HL-60 (cell line): ENCODE measurements around the gene LRRK1.

ENCODE experiments used
- DNase-seq, 2 experiments: peaks; one replicate each; pipeline ENCODE4 v3.0.0-alpha.2; 2010 to 2020; ENCODE audit warnings: low read depth in 1 of 2, low spot score in 1 of 2
- H3K27ac ChIP-seq: fragments of 250-450 bp; sonication (Bioruptor Pico); replicated peaks from 2 replicates; pipeline ENCODE4 v1.5.1; 2020; ENCODE audit warnings: mild to moderate bottlenecking, moderate library complexity
- H3K27me3 ChIP-seq: fragments of 250-450 bp; sonication (Bioruptor Pico); 2 replicates; pipeline ENCODE4 v1.5.1; 2021; ENCODE audit warnings: mild to moderate bottlenecking, moderate library complexity; ENCODE audit not compliant: insufficient read depth, poor library complexity, severe bottlenecking
- H3K4me3 ChIP-seq: replicated peaks from 2 replicates; pipeline ENCODE4 v1.5.1; 2011; ENCODE audit warnings: mild to moderate bottlenecking, control low read depth, low read length; ENCODE audit not compliant: insufficient read depth
- CTCF ChIP-seq: IDR thresholded peaks from one replicate; pipeline ENCODE4 v1.5.1; 2011; ENCODE audit warnings: low read length, control low read depth, inconsistent platforms; ENCODE audit not compliant: insufficient read depth
- GABPA ChIP-seq: IDR thresholded peaks from 2 replicates; pipeline ENCODE4 v1.6.1; 2012; ENCODE audit warnings: low read depth
- POLR2AphosphoS5 ChIP-seq: IDR thresholded peaks from 2 replicates; pipeline ENCODE4 v1.6.1; 2012; ENCODE audit warnings: low read depth
- SPI1 ChIP-seq: IDR thresholded peaks from 2 replicates; pipeline ENCODE4 v1.6.1; 2012; ENCODE audit warnings: low read depth, mild to moderate bottlenecking, borderline replicate concordance
- TF ChIP-seq, protein P1 (sequence below): IDR thresholded peaks from 2 replicates; pipeline ENCODE4 v1.6.1; 2012; ENCODE audit warnings: low read depth; ENCODE audit not compliant: insufficient replicate concordance

Gene LRRK1

GRCh38 chr15:101062471-101063171 lies 143.5 kb downstream of the LRRK1 start:
- Histone ChIP-seq H3K4me3 (no peak overlapping the region), H3K27me3 (no peaks in the 10 kb centered on the region), H3K27ac (no peak overlapping the region)
- DNase-seq: no peak
- TF ChIP-seq GABPA: no peak
- no peak for TF ChIP-seq POLR2AphosphoS5
- TF ChIP-seq, protein P1, sequence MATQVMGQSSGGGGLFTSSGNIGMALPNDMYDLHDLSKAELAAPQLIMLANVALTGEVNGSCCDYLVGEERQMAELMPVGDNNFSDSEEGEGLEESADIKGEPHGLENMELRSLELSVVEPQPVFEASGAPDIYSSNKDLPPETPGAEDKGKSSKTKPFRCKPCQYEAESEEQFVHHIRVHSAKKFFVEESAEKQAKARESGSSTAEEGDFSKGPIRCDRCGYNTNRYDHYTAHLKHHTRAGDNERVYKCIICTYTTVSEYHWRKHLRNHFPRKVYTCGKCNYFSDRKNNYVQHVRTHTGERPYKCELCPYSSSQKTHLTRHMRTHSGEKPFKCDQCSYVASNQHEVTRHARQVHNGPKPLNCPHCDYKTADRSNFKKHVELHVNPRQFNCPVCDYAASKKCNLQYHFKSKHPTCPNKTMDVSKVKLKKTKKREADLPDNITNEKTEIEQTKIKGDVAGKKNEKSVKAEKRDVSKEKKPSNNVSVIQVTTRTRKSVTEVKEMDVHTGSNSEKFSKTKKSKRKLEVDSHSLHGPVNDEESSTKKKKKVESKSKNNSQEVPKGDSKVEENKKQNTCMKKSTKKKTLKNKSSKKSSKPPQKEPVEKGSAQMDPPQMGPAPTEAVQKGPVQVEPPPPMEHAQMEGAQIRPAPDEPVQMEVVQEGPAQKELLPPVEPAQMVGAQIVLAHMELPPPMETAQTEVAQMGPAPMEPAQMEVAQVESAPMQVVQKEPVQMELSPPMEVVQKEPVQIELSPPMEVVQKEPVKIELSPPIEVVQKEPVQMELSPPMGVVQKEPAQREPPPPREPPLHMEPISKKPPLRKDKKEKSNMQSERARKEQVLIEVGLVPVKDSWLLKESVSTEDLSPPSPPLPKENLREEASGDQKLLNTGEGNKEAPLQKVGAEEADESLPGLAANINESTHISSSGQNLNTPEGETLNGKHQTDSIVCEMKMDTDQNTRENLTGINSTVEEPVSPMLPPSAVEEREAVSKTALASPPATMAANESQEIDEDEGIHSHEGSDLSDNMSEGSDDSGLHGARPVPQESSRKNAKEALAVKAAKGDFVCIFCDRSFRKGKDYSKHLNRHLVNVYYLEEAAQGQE: no peak
- no peak for TF ChIP-seq SPI1
- no peak for TF ChIP-seq CTCF

- TF ChIP-seq GABPA (no peak), CTCF (no peak), SPI1 (no peak), POLR2AphosphoS5 (no peak)
- TF ChIP-seq, protein P1: no peak
- H3K27me3 ChIP-seq: no peaks in the 10 kb centered on the region
- no peak overlapping the region for H3K4me3 ChIP-seq
- no peak overlapping the region for H3K27ac ChIP-seq
- DNase-seq: no peak
Observed at GRCh38 chr15:101063212-101063611, 144.1 kb downstream of the LRRK1 start.

DNA sequence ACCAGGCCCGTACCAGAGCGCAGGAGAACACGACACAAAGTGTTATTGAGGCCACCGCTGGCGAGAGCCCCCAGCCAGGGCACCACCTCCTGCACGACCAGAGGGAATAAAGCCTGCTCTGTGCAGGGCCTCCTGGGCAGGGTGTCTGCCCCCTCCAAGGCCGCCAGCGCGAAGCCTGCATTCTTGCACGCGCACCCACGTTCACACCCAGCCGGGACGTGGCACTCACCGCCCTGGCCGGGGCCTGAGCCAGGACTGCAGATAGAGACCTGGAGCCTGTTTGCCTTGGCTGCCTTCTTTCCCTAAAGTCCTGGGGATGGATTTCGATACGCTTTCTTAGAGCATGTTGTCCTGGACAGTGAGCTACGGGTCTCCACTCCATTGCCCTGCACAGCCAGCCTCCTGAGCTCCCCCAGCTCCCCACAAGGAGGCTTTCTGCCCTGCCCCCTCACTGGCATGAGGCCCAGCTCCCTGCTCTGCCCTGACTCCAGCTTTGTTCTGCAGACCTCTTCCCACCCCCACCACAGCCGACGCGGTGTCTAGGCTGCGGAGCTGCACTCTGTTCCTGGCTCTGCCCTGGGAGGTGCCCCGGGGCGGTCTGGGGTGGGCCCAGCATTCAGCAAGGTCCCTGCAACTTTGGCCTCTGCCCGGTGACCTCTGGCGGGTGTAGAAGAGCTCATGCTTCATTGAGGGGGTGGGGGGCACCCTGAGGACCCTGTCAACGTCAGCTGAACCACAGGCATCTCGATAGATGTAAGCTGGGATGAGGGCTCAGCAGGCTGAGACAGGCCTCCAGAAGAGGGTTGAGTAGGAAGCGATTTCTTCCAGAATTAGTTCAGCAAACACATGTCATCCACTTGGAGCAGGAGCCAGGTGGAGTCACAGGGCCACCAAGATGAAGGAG lies 145.0 kb downstream of the LRRK1 start:
- no peak for TF ChIP-seq GABPA
- TF ChIP-seq, protein P1: no peak
- TF ChIP-seq SPI1: no peak
- no peak for TF ChIP-seq CTCF
- TF ChIP-seq POLR2AphosphoS5: no peak
- H3K27me3 ChIP-seq: no peaks in the 10 kb centered on the region
- no peak for DNase-seq
- H3K4me3 ChIP-seq: no peak overlapping the region
- no peak overlapping the region for H3K27ac ChIP-seq
